SK-N-SH (cell line): ENCODE data around the gene RAB3IL1.

Experiments
- CTCF ChIP-seq: fragments of 200-600 bp; sonication (generic); IDR thresholded peaks from 2 replicates; pipeline ENCODE4 v1.6.1; 2017; ENCODE audit warnings: antibody characterized with exemption, mild to moderate bottlenecking, moderate library complexity
- ELF1 ChIP-seq: IDR thresholded peaks from 2 replicates; pipeline ENCODE4 v1.4.0; 2012
- EP300 ChIP-seq, 2 experiments: IDR thresholded peaks; 2 replicates each; pipeline versions ENCODE4 v1.4.0 to v1.6.1; 2012; ENCODE audit warnings: borderline replicate concordance in 1 of 2, low read depth in 1 of 2, low read length in 1 of 2
- EZH2phosphoT487 ChIP-seq: fragments of 200-600 bp; sonication (generic); IDR thresholded peaks from 2 replicates; pipeline ENCODE4 v1.6.1; 2017; ENCODE audit warnings: low read depth, mixed run types, mild to moderate bottlenecking, antibody characterized with exemption, moderate library complexity, borderline replicate concordance
- NFIC ChIP-seq: IDR thresholded peaks from 2 replicates; pipeline ENCODE4 v1.4.0; 2012; ENCODE audit warnings: borderline replicate concordance
- POLR2AphosphoS5 ChIP-seq: IDR thresholded peaks from 2 replicates; pipeline ENCODE4 v1.6.1; 2012; ENCODE audit warnings: low read depth, low read length
- RCOR1 ChIP-seq: fragments of 150-350 bp; IDR thresholded peaks from 2 replicates; pipeline ENCODE4 v1.6.1; 2017; ENCODE audit warnings: antibody characterized with exemption, low read length
- SMC3 ChIP-seq: IDR thresholded peaks from 2 replicates; pipeline ENCODE4 v1.6.1; 2012; ENCODE audit warnings: low read depth, low read length, improper control_type of control experiment
- YY1 ChIP-seq: IDR thresholded peaks from 2 replicates; pipeline ENCODE4 v1.4.0; 2012; ENCODE audit warnings: low read depth, mild to moderate bottlenecking
- ZBTB33 ChIP-seq: IDR thresholded peaks from 2 replicates; pipeline ENCODE4 v1.4.0; 2012; ENCODE audit warnings: low read depth, borderline replicate concordance
- TF ChIP-seq, protein P1 (sequence below): IDR thresholded peaks from 2 replicates; pipeline ENCODE4 v1.4.0; 2012; ENCODE audit warnings: low read depth
- TF ChIP-seq, protein P2 (sequence below): IDR thresholded peaks from 2 replicates; pipeline ENCODE4 v1.6.1; 2012; ENCODE audit warnings: mild to moderate bottlenecking, low read depth, low read length, moderate library complexity

GRCh38 chr11:61961570-61962212 lies 44.3 kb upstream of the RAB3IL1 start:
- TF ChIP-seq CTCF (no peak), SMC3 (no peak), NFIC (no peak), YY1 (no peak), POLR2AphosphoS5 (no peak), ELF1 (no peak), RCOR1 (no peak), ZBTB33 (no peak), EZH2phosphoT487 (no peak), EP300 (IDR thresholded peaks at IDR 0.05; ENCODE audit: borderline replicate concordance in 1 of 2, low read depth in 1 of 2, low read length in 1 of 2) (no peak)
- TF ChIP-seq, protein P1, sequence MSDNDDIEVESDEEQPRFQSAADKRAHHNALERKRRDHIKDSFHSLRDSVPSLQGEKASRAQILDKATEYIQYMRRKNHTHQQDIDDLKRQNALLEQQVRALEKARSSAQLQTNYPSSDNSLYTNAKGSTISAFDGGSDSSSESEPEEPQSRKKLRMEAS = no peak
- TF ChIP-seq, protein P2, sequence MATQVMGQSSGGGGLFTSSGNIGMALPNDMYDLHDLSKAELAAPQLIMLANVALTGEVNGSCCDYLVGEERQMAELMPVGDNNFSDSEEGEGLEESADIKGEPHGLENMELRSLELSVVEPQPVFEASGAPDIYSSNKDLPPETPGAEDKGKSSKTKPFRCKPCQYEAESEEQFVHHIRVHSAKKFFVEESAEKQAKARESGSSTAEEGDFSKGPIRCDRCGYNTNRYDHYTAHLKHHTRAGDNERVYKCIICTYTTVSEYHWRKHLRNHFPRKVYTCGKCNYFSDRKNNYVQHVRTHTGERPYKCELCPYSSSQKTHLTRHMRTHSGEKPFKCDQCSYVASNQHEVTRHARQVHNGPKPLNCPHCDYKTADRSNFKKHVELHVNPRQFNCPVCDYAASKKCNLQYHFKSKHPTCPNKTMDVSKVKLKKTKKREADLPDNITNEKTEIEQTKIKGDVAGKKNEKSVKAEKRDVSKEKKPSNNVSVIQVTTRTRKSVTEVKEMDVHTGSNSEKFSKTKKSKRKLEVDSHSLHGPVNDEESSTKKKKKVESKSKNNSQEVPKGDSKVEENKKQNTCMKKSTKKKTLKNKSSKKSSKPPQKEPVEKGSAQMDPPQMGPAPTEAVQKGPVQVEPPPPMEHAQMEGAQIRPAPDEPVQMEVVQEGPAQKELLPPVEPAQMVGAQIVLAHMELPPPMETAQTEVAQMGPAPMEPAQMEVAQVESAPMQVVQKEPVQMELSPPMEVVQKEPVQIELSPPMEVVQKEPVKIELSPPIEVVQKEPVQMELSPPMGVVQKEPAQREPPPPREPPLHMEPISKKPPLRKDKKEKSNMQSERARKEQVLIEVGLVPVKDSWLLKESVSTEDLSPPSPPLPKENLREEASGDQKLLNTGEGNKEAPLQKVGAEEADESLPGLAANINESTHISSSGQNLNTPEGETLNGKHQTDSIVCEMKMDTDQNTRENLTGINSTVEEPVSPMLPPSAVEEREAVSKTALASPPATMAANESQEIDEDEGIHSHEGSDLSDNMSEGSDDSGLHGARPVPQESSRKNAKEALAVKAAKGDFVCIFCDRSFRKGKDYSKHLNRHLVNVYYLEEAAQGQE = no peak
